GM23338 (cell line): ENCODE results near the gene ATR. TPM values are rescaled to one million over a fixed set of nuclear protein-coding genes. Genes with fewer than 3 reads are reported as not detected.
A peak's percentile ranks its signal among the peaks of the same experiment; 100 is the strongest.

Experiments used
- ATAC-seq: fragments of 200-7000 bp; cut with Tn5 transposase; 3 replicates; pipeline ENCODE4 v1.9.1; 2020
- DNase-seq: peaks from one replicate; pipeline ENCODE4 v3.0.0-alpha.2; 2015; ENCODE audit warnings: low spot score
- H2AFZ ChIP-seq: fragments of 200-600 bp; sonication (generic); 2 replicates; pipeline ENCODE4 v1.8.0; 2016; ENCODE audit warnings: antibody characterized with exemption, mild to moderate bottlenecking, moderate library complexity
- H3F3A ChIP-seq: fragments of 200-600 bp; sonication (generic); replicated peaks from 2 replicates; pipeline ENCODE4 v1.8.0; 2017; ENCODE audit warnings: antibody characterized with exemption, mixed run types, low read depth
- H3K27ac ChIP-seq: fragments of 200-600 bp; sonication (generic); 2 replicates; pipeline ENCODE4 v1.6.1; 2016; ENCODE audit warnings: low read depth
- H3K27me3 ChIP-seq: fragments of 200-600 bp; sonication (generic); 2 replicates; pipeline ENCODE4 v1.8.0; 2016; ENCODE audit warnings: mild to moderate bottlenecking, mixed run types, moderate library complexity; ENCODE audit not compliant: insufficient read depth
- H3K36me3 ChIP-seq: fragments of 200-600 bp; sonication (generic); 2 replicates; pipeline ENCODE4 v1.8.0; 2016; ENCODE audit warnings: mild to moderate bottlenecking; ENCODE audit not compliant: insufficient read depth
- H3K4me1 ChIP-seq: fragments of 200-600 bp; sonication (generic); 2 replicates; pipeline ENCODE4 v1.8.0; 2016; ENCODE audit warnings: mild to moderate bottlenecking, moderate library complexity; ENCODE audit not compliant: insufficient read depth
- H3K4me2 ChIP-seq: fragments of 200-600 bp; sonication (generic); 2 replicates; pipeline ENCODE4 v1.7.1; 2017; ENCODE audit warnings: mixed run types
- H3K4me3 ChIP-seq: fragments of 200-600 bp; sonication (generic); 2 replicates; pipeline ENCODE4 v1.6.1; 2016; ENCODE audit warnings: mixed run types
- H3K79me2 ChIP-seq: fragments of 200-600 bp; sonication (generic); replicated peaks from 2 replicates; pipeline ENCODE4 v1.8.0; 2017; ENCODE audit warnings: mild to moderate bottlenecking; ENCODE audit not compliant: insufficient read depth
- H3K9me2 ChIP-seq: fragments of 200-600 bp; sonication (generic); 2 replicates; pipeline ENCODE4 v1.8.0; 2017; ENCODE audit not compliant: insufficient read depth
- H4K20me1 ChIP-seq: fragments of 200-600 bp; sonication (generic); replicated peaks from 2 replicates; pipeline ENCODE4 v1.8.0; 2017; ENCODE audit warnings: mild to moderate bottlenecking; ENCODE audit not compliant: insufficient read depth
- H3K27ac Mint-ChIP-seq: 2 replicates; pipeline ENCODE4 v1.8.0; 2020; ENCODE audit warnings: inconsistent platforms, mild to moderate bottlenecking, moderate library complexity, mixed read lengths
- H3K27me3 Mint-ChIP-seq: 3 replicates; pipeline ENCODE4 v1.8.0; 2022; ENCODE audit warnings: low read depth, mild to moderate bottlenecking, moderate library complexity, mixed read lengths, inconsistent platforms; ENCODE audit not compliant: insufficient read depth, poor library complexity
- H3K36me3 Mint-ChIP-seq: 3 replicates; pipeline ENCODE4 v1.8.0; 2021; ENCODE audit warnings: low read depth, mild to moderate bottlenecking, inconsistent platforms, moderate library complexity, mixed read lengths
- H3K4me1 Mint-ChIP-seq: 3 replicates; pipeline ENCODE4 v1.8.0; 2020; ENCODE audit warnings: mild to moderate bottlenecking, inconsistent platforms, mixed read lengths
- H3K4me3 Mint-ChIP-seq: 3 replicates; pipeline ENCODE4 v1.8.0; 2021; ENCODE audit warnings: moderate library complexity, mild to moderate bottlenecking, inconsistent platforms, mixed read lengths
- H3K9me3 Mint-ChIP-seq: 3 replicates; pipeline ENCODE4 v1.8.0; 2020; ENCODE audit warnings: moderate library complexity, mild to moderate bottlenecking, inconsistent platforms, mixed read lengths
- ETS1 ChIP-seq: IDR thresholded peaks from 2 replicates; pipeline ENCODE4 v1.6.1; 2016; ENCODE audit warnings: antibody characterized with exemption
- EZH2phosphoT487 ChIP-seq: fragments of 200-600 bp; sonication (generic); IDR thresholded peaks from one replicate; pipeline ENCODE4 v1.8.1; 2018; ENCODE audit warnings: antibody characterized with exemption; ENCODE audit not compliant: unreplicated experiment
- JUNB ChIP-seq: IDR thresholded peaks from one replicate; pipeline ENCODE4 v1.6.1; 2016; ENCODE audit warnings: antibody characterized with exemption; ENCODE audit not compliant: unreplicated experiment
- NANOG ChIP-seq: IDR thresholded peaks from 2 replicates; pipeline ENCODE4 v1.6.1; 2016; ENCODE audit warnings: antibody characterized with exemption, borderline replicate concordance
- STAT1 ChIP-seq: IDR thresholded peaks from one replicate; pipeline ENCODE4 v1.6.1; 2016; ENCODE audit warnings: antibody characterized with exemption; ENCODE audit not compliant: unreplicated experiment
- ZNF114 ChIP-seq: fragments of 250-450 bp; sonication (Bioruptor Pico); IDR thresholded peaks from 2 replicates; pipeline ENCODE4 v1.5.0; 2020; ENCODE audit warnings: mild to moderate bottlenecking, moderate library complexity
- ZNF331 ChIP-seq: fragments of 250-450 bp; sonication (Bioruptor Pico); IDR thresholded peaks from 2 replicates; pipeline ENCODE4 v1.5.0; 2020; ENCODE audit warnings: low read depth, mild to moderate bottlenecking, moderate library complexity
- ZNF462 ChIP-seq: fragments of 250-450 bp; sonication (Bioruptor Pico); IDR thresholded peaks from 2 replicates; pipeline ENCODE4 v1.5.0; 2020; ENCODE audit warnings: mild to moderate bottlenecking, moderate library complexity
- polyA plus RNA-seq: library from polyadenylated mRNA; unstranded; fragments of >200 nt; fragmentation: Nextera tagmentation; extraction: Ambion mirVana; gene quantifications from 2 replicates; pipeline ENCODE4 v1.2.1, GENCODE V29; 2016
- total RNA-seq: library from RNA; depleted of rRNA; stranded (reverse); fragments of >200 nt; shearing (Covaris generic); gene quantifications from 2 replicates; pipeline ENCODE4 v1.2.3, GENCODE V29; 2014

Gene ATR
- total and polyA plus RNA-seq, 2 experiments from 2014 or later = 29.7 to 39.1 TPM

GRCh38 chr3:142602619-142603385, 24.3 kb upstream of the ATR start:
- peaks cover 8% of the 10 kb centered on the region for H3K4me1 Mint-ChIP-seq
- H3K9me2 ChIP-seq = no peaks in the 10 kb centered on the region; the same call in 1 of the 2 replicates
- no peaks in the 10 kb centered on the region for H3K27me3 ChIP-seq
- H3F3A ChIP-seq = no peaks in the 10 kb centered on the region
- no peak overlapping the region for H3K4me3 Mint-ChIP-seq
- H2AFZ ChIP-seq = no peak overlapping the region
- TF ChIP-seq ETS1 = no peak
- H3K4me3 ChIP-seq = no peak overlapping the region
- peaks cover 13% of the 10 kb centered on the region for H3K36me3 Mint-ChIP-seq
- no peak overlapping the region for H3K4me2 ChIP-seq
- H3K27me3 Mint-ChIP-seq = peaks cover 4% of the 10 kb centered on the region
- ATAC-seq (no peak), DNase-seq (no peak)
- H3K79me2 ChIP-seq = peaks cover 16% of the 10 kb centered on the region; the same call in 1 of the 2 replicates
- no peaks in the 10 kb centered on the region for H3K9me3 Mint-ChIP-seq
- H3K4me1 ChIP-seq = 0 out of 2 replicates have a peak, but pooled peaks cover under 1% of the 10 kb centered on the region
- no peaks in the 10 kb centered on the region for H3K36me3 ChIP-seq
- H3K27ac Mint-ChIP-seq = no peak overlapping the region
- no peaks in the 10 kb centered on the region for H4K20me1 ChIP-seq
- H3K27ac ChIP-seq = no peak overlapping the region

- Histone ChIP-seq H4K20me1 (no peaks in the 10 kb centered on the region), H3K9me2 (no peaks in the 10 kb centered on the region; the same call in 1 of the 2 replicates), H3K4me1 (peaks cover 12% of the 10 kb centered on the region), H3F3A (no peaks in the 10 kb centered on the region; the same call in 1 of the 2 replicates), H3K4me2 (no peak overlapping the region), H3K79me2 (peaks cover 19% of the 10 kb centered on the region; the same call in 1 of the 2 replicates), H3K36me3 (no peaks in the 10 kb centered on the region), H3K27ac (0 out of 2 replicates have a peak overlapping the region, but pooled peaks have one; percentile 36), H2AFZ (no peak overlapping the region), H3K4me3 (no peak overlapping the region), H3K27me3 (peaks cover 5% of the 10 kb centered on the region; the same call in 1 of the 2 replicates)
- peaks cover 6% of the 10 kb centered on the region for H3K27me3 Mint-ChIP-seq
- peaks cover 13% of the 10 kb centered on the region for H3K36me3 Mint-ChIP-seq
- ATAC-seq = no peak
- no peak for TF ChIP-seq ZNF331 (CRISPR knock-in tag)
- TF ChIP-seq STAT1 = no peak
- TF ChIP-seq ETS1 = no peak
- TF ChIP-seq NANOG = no peak
- no peak for TF ChIP-seq JUNB
- TF ChIP-seq ZNF114 (CRISPR knock-in tag) = no peak
- no peak for TF ChIP-seq ZNF462 (CRISPR knock-in tag)
- no peak for TF ChIP-seq EZH2phosphoT487
- H3K4me1 Mint-ChIP-seq = peaks cover 17% of the 10 kb centered on the region
- H3K27ac Mint-ChIP-seq = no peak overlapping the region
- DNase-seq = no peak
- no peak overlapping the region for H3K4me3 Mint-ChIP-seq
- H3K9me3 Mint-ChIP-seq = no peaks in the 10 kb centered on the region
Observed at GRCh38 chr3:142601713-142602112, 23.2 kb upstream of the ATR start.
